ENCODE measurements around the gene TREX2.

TREX2 gene, protein sequence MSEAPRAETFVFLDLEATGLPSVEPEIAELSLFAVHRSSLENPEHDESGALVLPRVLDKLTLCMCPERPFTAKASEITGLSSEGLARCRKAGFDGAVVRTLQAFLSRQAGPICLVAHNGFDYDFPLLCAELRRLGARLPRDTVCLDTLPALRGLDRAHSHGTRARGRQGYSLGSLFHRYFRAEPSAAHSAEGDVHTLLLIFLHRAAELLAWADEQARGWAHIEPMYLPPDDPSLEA

DNA sequence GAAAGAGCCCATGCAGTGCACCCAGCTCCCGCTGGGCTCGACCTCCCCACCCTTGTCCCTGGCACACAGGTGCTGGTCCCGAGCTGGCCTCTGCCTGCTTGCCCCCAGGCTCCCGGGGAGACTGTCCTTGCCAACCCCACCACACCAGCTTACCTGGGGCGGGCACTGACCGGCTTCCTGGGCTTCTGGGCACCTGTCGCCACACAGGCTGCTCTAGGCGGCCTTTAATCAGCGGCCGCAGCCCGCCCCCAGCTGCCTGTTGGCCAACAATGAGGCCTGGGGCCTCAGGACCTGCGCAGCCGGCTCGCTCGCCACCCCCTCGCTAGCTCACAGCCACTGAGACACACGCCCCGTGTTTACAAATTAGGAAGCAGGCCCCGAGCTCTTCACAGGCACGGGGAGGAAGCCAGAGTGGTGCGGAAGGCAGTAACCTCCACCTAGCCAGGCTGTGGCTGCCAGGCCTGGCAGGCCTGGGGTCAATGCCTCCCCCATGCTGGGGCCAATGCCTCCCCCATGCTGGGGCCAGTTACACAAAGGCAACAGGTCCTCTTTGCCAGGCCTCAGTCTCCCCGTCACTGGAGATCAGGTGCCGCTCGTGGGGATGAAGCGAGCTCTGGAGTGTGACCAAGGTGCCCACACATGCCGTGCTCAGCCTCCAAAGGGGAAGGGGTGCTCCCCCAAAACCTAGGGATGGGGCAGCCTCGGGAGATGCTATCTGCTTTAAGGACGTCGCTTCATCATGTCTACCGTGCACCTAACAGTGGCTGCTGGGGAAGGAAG, at the start of gene TREX2:
TSS of gene TREX2 (minus strand) at position 201 of the 780 bp plus-strand sequence. CDS start 626 bp downstream, outside the sequence.
- DNase-seq, result no peak

DNA sequence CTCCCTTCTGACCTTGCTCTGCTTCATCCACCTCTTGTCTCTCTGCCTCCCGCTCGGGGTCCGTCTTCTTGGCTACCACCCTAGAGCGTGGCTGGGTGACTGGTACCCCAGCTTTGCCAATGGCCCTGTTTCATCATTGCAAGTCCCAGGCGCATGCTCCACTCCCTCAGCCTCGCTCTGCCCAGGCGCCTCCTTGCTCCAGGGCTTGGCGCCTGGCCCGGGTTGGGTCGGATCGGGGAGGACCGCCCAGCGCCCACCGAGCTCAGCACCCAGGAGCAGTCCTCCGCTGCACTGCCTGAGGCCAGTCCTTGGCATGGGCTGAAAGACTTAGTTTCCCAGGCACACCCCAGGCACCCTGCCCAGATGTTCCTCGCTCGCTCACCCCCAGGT, 49.5 kb upstream of the TREX2 start:
- no peak for DNase-seq

DNA sequence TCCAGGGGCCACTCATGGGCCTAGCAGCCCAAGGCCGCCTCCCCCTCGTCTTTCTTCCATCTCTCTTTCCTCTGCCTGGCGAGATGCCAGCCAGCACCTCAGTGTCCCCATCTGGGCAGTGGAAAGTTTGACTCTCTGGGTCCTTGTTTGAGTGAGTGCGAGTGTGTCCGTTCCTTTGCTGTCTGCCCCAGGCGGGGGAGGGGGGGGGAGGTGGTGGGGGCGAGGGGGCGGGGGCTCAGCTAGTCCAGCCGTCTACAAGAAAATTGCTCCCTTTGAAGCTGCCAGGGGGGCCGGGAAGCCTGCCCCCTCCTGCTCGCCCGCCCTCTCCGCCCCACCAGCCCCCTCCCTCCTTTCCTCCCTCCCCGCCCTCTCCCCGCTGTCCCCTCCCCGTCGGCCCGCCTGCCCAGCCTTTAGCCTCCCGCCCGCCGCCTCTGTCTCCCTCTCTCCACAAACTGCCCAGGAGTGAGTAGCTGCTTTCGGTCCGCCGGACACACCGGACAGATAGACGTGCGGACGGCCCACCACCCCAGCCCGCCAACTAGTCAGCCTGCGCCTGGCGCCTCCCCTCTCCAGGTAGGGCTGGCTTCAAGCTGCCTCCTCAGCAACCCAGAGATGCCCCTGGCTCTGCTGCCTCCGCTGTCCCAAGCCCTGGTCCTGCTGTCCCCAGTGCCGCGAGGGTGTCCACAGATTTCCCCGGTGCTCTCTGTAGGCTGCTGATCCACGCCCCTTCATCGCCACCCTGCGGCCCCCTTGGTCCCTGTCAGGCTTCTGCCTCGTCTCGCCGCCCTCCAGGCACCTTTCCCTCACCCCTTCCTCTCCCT, 48.9 kb upstream of the TREX2 start, which contains the start of gene BGN:
TSS of gene BGN (plus strand) at position 440 of the 821 bp plus-strand sequence. CDS start 9,652 bp downstream, outside the sequence.
- no peak for DNase-seq

DNA sequence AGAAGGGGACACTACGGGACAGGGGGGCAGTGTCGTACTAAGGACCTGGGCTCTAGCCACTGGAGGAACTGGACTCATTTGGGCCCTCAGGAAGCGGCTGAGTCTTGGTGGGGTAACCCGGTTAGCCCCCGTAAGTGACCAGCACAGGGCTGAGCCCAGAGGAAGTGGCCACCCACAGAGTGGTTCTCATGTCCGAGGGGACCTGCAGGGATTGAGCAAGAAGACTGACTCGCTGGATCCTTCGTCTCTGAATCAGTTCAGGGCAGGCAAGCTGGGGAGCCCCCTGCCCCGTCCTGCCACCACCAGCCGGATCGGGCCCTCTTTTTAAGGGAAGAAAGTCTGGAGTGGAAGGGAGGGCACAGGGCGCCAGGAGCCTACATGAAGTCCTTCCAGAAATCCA, 48.2 kb upstream of the TREX2 start:
- no peak for DNase-seq

DNA sequence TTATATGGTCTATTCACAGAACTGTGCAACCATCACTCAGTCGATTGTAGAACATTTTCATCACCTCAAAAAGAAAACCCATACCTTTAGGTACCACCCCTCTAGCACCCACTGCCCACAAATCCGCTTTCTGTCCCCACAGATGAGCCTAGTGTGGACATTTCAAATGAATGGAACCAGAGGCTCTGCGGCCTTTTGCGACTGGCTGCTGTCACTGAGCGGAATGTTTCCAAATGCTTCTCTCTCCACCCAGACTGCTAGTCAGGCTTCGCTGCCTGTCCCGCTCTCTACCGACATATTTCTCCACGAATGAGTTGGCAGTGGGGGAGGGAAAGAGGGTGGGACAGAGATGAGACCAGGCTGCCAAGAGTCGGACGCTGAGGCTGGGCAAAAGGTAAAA, 47.2 kb upstream of the TREX2 start:
- no peak for DNase-seq

DNA sequence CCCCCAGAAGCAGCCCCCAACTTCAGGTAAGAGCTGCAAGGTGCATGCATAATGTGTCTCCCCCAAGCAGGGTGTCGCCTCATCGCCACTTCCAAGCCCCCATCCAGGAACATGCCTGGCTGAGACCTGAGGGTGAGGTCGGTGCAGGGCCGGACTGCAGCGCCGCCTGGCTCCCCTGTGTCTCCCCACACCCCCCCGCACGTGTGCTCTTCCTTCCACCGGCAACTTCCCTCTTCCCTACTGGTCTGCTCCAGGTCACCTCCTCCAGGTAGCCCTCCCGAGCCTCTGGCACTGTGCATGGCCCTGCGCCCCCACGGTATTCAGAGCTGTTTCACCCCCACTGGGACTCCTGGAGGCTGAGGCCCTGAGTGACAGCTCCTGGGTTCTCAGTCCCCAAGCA, 46.7 kb upstream of the TREX2 start:
- no peak for DNase-seq

DNA sequence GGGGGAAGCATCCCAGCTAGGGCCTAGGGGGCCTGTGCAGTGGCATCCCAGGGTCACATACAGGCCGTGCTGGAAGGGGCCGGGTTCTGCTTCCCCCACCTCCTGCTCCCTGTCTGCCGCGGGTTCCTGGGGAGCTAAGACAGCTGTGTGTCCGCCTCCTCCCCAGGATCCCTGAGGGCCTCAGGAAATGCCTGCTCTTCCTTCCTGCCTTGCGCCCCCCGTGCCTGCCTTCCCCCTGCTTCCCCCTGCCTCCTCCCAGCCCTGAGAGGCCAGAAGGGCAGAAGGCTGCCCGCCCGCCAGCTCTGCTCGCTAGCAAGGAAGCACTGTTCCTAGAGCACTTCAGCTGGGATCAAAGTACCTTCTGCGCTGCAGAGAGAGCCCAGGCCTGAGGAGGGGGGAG, 46.1 kb upstream of the TREX2 start:
- DNase-seq, result no peak

DNA sequence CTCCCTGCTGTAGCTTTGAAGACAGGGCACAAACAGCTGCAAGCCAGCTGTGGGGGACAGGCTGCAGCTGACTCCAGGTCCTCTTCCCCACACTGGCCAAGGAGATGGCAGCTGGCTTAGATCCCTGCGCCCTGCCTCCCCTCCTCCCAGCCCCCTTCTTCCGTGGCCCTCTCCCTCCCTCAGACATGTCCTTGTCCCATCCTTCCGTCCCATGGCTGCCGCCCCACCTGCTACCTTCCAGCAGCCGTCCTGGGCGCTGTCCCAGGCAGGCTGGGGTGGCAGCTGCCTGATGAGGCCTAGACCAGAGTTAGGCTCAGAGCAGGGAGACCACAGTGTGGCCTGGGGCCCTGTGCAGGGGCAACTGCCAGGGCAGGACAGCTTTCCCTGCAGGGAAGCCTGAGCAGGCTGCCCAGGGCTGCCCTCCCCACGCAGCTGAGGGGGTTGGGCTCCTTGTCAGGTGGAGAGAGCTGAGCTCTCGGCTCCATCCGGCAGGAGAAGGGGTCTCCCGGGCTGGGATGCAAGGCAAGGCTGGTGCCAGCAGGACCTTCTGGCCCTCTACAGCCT, 45.6 kb upstream of the TREX2 start:
- no peak for DNase-seq

DNA sequence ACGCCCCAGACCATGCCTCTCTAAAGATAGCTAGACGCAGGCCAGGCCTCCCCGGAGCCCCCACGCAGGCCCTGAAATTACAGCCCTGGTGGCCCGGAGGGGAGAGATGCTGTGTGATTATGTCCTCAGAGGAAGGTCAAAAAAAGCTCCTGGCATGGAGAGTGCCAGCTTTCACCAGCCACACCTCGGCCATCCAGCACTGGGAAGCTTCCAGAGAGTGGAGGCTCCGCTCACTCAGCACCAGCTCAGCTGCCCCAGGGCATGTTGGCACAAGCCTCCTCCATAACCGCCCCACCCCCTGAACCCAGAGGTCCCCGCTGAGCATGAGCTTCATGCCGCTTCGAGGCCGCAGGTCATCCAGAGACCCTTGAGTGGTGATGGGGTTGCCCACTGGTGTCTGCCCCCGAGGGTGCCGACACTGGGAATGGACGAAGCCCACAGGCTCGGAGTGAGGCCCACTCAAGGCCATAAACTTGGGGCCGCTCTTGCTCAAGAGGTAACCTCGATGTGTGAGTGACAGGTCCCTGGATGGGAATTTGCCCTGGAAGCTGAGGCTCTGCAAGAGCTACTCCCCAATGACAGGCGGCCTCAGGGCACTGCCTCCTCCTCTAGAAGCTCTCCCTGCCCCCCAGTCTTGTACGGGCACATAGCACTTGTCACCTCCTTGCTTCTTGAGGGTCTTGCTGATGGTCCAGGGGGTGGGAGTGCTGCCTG, 44.5 kb upstream of the TREX2 start:
- DNase-seq, result no peak

DNA sequence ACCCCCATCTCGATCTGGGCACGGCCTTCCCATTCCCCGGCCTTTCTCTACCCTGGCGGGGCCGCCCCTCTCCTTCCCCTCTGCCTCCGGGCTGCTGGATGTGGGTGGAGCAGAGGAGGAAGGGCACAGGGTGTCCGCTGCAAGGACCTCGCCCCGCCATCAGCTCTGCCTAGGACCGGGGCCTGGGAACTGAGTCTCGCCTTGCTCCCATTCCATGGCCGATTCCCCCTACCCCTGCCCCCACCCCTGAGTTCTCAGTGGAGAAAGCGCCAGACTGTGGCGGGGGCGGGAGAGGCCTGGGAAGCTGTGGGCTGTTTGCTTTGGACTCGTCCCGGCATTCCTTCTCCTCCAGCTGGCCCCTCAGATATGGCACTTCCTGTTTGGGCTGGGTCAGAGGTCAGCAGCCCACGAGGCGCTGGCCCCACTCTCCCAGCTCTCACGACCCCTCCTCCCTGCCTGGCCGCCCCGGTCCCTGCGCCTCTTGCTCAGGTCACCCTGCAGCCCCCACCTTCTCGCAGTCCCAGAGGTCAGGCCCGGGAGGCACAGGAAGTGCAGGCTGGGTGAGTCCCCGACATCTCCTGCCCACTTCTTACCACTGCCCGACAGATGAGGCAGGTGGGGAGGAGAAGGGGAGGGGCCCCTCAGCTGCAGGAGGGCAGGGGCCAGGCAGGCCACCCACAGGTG, 42.5 kb upstream of the TREX2 start:
- no peak for DNase-seq

DNA sequence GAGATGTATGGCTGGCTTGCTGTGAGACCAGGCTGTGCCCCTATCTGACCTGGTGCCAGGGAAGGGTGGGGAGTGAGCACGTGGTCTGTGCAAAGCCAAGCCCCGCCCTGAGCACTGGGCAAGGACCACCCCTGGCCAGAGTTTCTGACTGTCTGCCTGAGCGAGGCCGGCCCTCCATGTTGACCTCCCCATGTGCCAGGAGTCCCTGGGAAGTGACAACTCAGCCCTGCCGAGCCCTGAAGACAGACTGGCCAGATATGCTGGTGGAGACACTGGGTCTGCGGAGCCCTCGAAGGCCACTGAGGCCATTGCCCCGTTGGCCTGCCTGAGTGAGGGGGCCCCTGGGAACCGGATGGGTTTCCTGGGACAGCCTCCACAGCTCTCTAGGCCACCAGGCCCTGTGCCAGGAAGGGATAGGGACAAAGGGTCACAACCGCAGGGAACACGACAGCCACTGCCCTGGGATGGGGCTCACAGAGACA, 41.8 kb upstream of the TREX2 start:
- no peak for DNase-seq

DNA sequence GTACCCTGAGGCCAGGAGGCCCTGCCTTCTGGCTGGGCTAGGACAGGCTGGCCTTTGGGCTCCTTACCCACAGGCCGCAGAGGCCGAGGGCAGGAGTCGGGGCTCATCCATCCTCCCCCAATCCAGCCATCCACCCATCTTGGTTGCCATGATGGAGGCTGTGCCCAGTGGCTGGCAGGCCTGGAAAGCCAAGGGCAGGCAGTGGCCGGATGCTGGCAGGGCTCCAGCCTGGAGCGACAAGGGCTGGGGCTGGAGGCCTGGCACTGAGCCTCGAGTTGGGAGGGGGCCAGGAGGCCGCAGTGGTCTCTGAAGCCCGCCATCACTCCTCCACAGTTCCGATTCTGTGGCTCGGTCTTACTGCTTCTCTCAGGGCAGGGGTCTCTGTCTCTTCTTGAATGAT, 40.3 kb upstream of the TREX2 start:
- no peak for DNase-seq

DNA sequence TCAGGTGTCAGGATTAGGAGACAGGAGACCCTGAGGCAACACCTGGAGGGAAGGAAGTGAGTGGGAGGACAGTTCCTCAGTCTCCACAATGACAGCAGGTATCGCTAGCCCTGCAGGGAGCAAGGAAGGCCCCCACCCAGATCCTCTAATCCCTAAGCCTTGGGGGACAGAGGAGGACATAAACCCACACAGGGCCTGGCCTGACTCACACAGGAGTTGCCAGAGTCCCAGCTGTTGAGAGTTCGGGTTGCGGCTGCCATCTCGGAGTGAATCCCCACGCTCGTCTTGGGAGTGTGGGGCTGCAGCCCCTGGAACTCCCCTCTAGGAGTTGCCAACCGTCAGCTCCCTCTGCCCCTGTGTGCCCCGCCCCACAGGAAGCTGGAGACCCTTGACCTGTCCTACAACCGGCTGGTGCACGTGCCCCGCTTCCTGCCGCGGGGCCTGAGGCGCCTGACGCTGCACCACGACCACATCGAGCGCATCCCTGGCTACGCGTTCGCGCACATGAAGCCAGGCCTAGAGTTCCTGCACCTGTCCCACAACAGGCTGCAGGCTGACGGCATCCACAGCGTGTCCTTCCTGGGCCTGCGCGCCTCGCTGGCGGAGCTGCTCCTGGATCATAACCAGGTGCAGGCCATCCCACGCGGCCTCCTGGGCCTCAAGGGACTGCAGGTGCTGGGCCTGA, 39.7 kb upstream of the TREX2 start:
- no peak for DNase-seq

DNA sequence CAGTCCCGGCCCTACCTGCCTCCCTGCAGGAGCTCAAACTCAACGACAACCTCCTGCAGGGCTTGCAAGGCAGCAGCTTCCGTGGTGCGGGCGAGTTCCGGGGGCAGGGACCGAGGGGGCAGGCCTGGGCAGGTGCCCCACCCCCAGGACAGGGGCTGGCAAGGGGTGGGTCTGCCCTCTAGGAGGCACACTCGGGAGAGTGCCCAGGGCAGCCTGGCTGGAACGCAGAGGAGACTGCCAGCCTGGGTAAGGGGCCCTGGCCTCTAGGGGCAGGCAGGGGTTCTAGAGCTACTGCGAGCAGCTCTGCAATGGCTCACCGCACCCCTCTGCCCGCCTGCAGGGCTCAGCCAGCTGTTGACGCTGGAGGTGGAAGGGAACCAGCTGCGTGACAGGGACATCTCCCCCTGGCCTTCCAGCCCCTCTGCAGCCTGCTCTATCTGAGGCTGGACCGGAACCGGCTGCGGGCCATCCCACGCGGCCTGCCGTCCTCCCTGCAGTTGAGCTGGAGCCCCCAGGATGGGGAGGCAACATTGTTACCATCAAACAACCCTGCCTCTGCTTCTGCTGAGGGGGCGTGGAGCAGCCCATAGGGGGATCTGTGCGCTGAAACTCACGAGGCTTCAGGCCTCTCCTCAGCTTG, 36.6 kb upstream of the TREX2 start:
- DNase-seq, result no peak

DNA sequence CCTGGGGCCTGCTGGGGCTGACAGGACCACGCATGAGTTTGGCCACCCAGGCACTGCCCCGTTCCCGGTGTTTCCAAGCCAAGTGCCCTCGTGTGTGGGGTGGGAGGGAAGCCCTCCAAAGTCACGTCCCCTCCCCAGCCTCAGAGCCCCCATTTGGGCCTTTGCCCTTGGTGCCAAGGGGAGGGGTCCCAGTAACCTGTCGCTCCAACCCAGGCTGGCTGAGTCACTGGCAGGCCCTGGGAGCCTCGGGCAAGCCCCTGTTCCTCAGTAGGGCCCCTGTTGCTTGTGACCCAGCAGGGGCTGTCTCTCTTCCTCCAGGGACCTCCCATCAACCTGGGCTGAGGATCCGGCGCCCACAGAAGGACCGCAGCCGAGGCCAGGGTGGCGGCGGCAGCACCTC, 35.2 kb upstream of the TREX2 start:
- DNase-seq, result no peak

DNA sequence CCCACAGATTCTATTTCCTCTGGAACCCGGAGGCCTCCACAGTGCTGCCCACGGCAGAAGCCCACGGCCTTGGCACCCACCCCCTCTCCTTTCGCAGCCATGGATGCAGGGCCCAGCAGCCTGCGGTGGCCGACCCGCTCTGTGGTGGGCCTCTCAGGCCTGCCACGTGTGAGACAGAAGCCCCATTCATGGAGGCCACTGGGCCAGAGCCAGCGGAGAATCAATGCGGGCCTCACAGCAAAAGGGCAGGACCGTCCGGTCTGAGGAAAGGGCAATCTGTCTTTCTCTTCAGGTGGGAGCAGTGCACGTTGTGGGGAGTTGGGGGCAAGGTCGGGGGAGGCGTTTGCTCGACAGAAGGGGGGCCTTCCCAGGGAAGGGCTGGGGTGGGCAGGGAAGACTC, 32.9 kb upstream of the TREX2 start:
- DNase-seq, result no peak

DNA sequence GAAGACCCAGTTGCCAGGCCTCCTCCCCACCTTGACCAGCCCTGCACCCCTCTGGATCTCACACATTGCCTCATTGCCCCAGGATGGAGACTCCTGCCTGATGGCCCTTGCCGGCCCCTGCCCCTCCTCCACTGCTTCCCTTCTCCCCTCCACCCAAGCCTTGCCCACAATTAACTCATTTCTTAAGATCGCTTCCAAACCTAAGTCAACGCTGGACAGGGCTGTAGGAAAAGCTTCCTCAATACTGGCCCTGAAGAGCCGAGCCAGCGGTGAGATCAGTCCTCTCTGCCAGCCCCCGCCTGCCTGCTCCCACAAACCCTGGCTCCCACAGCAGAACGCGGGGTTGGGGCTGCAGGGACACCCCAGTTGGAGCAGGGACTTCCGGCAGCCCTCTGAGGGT, 32.0 kb upstream of the TREX2 start:
- no peak for DNase-seq

DNA sequence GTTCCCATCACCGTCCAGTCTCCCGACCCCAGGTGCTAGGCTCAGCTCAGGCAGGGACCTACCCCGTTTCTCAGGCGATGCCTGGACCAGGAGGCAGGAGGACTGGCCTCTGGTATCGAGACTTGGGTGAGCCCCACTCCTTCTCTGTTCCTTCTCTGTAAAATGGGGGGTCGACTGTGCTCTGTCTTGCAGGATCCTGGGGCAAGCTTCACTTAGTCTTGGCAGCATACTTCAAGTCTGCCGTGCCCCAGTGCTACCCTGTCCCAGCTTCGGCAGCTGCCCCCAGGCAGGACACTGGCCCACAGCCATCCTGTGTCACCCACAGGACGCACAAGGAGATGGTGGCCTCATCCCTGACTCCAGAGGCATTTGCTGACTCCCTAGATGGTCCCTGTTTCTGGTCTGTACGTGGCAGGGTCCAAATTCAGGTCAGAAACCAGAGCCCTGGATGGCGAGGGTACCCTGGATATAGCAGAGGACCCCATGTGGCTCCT, 31.6 kb upstream of the TREX2 start:
- no peak for DNase-seq

DNA sequence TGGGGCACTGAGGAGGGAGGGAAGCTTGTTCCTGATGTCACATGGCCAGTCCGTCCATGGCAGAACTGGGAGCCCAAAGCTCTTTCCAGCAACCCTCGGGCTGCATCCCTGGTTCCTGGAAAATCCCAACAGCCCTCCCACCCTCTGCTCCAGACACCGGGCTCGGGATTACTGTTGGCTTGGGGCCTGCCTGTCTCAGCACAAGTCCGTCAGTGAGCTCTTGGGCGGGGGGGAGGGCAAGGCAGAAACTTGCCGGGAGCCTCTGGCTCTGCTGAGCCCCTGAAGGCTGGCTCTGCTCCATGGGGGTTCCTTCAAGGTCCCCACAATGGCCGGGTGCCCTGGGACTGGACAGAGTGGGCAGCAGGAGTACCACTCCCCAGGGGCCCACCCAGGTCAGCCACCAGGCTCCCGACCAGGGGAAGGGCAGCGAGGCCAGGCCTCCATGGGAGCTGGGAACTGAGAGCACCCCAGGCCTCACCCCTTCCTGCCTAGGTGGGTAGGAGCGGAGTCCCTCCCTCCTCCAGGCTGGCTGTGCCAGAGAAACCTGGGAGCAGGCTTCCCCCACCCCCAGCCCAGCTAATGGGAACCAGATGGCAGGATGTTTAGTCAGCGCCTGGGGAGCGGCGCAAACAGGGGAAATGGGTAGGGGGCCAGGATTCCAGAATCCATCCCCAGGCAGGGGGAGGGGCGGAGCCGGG, 31.0 kb upstream of the TREX2 start:
- DNase-seq, result no peak

DNA sequence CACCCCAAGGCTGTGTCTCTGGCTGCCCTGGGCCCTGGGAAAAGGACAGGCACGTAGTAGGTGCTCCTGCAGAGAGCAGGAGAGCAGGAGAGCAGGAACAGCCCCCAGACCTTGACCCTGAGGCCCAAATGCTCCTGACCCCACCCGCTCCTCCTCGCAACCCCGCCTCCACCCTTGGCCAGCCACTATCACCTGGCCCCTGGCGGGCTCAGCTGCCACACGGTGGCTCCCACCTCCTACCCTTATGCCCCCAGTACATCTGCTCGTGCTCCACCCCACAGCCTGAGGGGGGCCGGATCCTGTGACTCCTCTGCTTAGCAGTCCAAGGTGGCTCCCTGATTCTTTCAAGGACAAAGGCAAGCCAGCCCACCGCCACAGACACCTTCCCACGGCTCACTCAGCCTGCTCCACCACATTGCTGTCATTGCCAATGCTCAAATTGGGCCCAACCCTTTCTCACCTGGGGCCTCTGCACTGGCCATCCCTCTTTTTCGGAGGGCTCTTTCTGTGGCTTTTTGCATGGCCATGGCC, 30.0 kb upstream of the TREX2 start:
- DNase-seq, result no peak
